CD14-positive monocyte (primary cell): ENCODE measurements around the gene ATP5PO. TPM values are rescaled to one million over a fixed set of nuclear protein-coding genes. Genes with fewer than 3 reads are reported as not detected.

ENCODE experiments used
- DNase-seq, 3 donors: peaks; one replicate each; pipeline ENCODE4 v3.0.0-alpha.2; 2011 to 2022
- H2AFZ ChIP-seq: 2 replicates; pipeline ENCODE4 v1.6.0; 2012; ENCODE audit warnings: mild to moderate bottlenecking, low read depth, low read length, inconsistent platforms; ENCODE audit not compliant: insufficient read depth, poor library complexity, severe bottlenecking
- H3K27ac ChIP-seq, 2 donors: 1 replicate in 1 of 2; 2 replicates in 1 of 2; pipeline ENCODE4 v1.5.1; 2012 to 2013; ENCODE audit warnings: low read length in 2 of 2, control low read depth in 1 of 2, inconsistent platforms in 1 of 2, low read depth in 1 of 2, mild to moderate bottlenecking in 1 of 2
- H3K27me3 ChIP-seq, 2 donors: one replicate each; pipeline versions ENCODE4 v1.6.0 to v1.6.1; 2011 to 2013; ENCODE audit warnings: low read length in 2 of 2; ENCODE audit not compliant: control insufficient read depth in 2 of 2, insufficient read depth in 2 of 2
- H3K36me3 ChIP-seq, 2 donors: replicated peaks in 1 of 2; 1 replicate in 1 of 2; 2 replicates in 1 of 2; pipeline versions ENCODE4 v1.5.1 to v1.6.1; 2012 to 2013; ENCODE audit warnings: low read length in 2 of 2, control low read depth in 1 of 2, inconsistent platforms in 1 of 2, mild to moderate bottlenecking in 1 of 2; ENCODE audit not compliant: insufficient read depth in 2 of 2, control insufficient read depth in 1 of 2
- H3K4me1 ChIP-seq, 2 donors: 1 replicate in 1 of 2; 2 replicates in 1 of 2; pipeline versions ENCODE4 v1.5.1 to v1.6.1; 2012 to 2013; ENCODE audit warnings: low read length in 2 of 2, control low read depth in 1 of 2, inconsistent platforms in 1 of 2, mild to moderate bottlenecking in 1 of 2, moderate library complexity in 1 of 2; ENCODE audit not compliant: insufficient read depth in 2 of 2, control insufficient read depth in 1 of 2
- H3K4me2 ChIP-seq: replicated peaks from 2 replicates; pipeline ENCODE3; 2012; ENCODE audit warnings: low read length, moderate library complexity, mild to moderate bottlenecking; ENCODE audit not compliant: poor library complexity, severe bottlenecking; ENCODE audit errors: extremely low read depth
- H3K4me3 ChIP-seq, 3 experiments: fragments of 200-600 bp in 1 of 3; sonication (generic) in 1 of 3; replicated peaks in 1 of 3; 1 replicate in 2 of 3; 2 replicates in 1 of 3; pipeline ENCODE4 v1.5.1; 2011 to 2013; ENCODE audit warnings: low read length in 3 of 3, mild to moderate bottlenecking in 3 of 3, control low read depth in 2 of 3, low read depth in 2 of 3, inconsistent platforms in 1 of 3, moderate library complexity in 1 of 3
- H3K79me2 ChIP-seq: 2 replicates; pipeline ENCODE4 v1.6.0; 2012; ENCODE audit warnings: mild to moderate bottlenecking, control low read depth, inconsistent platforms, low read length, moderate library complexity; ENCODE audit not compliant: insufficient read depth
- H3K9ac ChIP-seq: 2 replicates; pipeline ENCODE4 v1.6.0; 2017; ENCODE audit warnings: low read length, mild to moderate bottlenecking; ENCODE audit not compliant: insufficient read depth, poor library complexity, severe bottlenecking
- H3K9me3 ChIP-seq, 2 donors: replicated peaks in 1 of 2; 1 replicate in 1 of 2; 2 replicates in 1 of 2; pipeline versions ENCODE4 v1.5.1 to v1.6.1; 2012 to 2013; ENCODE audit warnings: low read length in 2 of 2, control low read depth in 1 of 2; ENCODE audit not compliant: control insufficient read depth in 1 of 2, insufficient read depth in 1 of 2
- H4K20me1 ChIP-seq: 2 replicates; pipeline ENCODE4 v1.6.0; 2012; ENCODE audit warnings: mild to moderate bottlenecking, low read length, control low read depth, moderate library complexity; ENCODE audit not compliant: insufficient read depth
- H3K27ac Mint-ChIP-seq, 7 donors: one replicate each; pipeline ENCODE4 v1.8.0; 2020; ENCODE audit warnings: mild to moderate bottlenecking in 7 of 7, mixed read lengths in 7 of 7, moderate library complexity in 6 of 7, inconsistent platforms in 2 of 7
- H3K27me3 Mint-ChIP-seq, 3 donors: one replicate each; pipeline ENCODE4 v1.8.0; 2021 to 2022; ENCODE audit warnings: low read depth in 3 of 3, mild to moderate bottlenecking in 3 of 3, mixed read lengths in 3 of 3, moderate library complexity in 3 of 3, inconsistent platforms in 1 of 3
- H3K36me3 Mint-ChIP-seq, 2 donors: one replicate each; pipeline ENCODE4 v1.8.0; 2020; ENCODE audit warnings: mixed read lengths in 2 of 2, inconsistent platforms in 1 of 2, mild to moderate bottlenecking in 1 of 2
- H3K4me1 Mint-ChIP-seq: one replicate; pipeline ENCODE4 v1.8.0; 2020; ENCODE audit warnings: mild to moderate bottlenecking, mixed read lengths
- H3K4me3 Mint-ChIP-seq, 2 donors: one replicate each; pipeline ENCODE4 v1.8.0; 2020; ENCODE audit warnings: mild to moderate bottlenecking in 2 of 2, mixed read lengths in 2 of 2, moderate library complexity in 1 of 2
- H3K9me3 Mint-ChIP-seq, 7 donors: one replicate each; pipeline ENCODE4 v1.8.0; 2020 to 2022; ENCODE audit warnings: mixed read lengths in 7 of 7, mild to moderate bottlenecking in 6 of 7, moderate library complexity in 6 of 7, inconsistent platforms in 2 of 7
- CTCF ChIP-seq: fragments of 200-600 bp; IDR thresholded peaks from one replicate; pipeline ENCODE4 v1.8.0; 2022; ENCODE audit warnings: antibody characterized with exemption, mild to moderate bottlenecking
- WGBS: methylation state at CpG from one replicate; pipeline ENCODE4 v1.1.5; 2013; ENCODE audit warnings: missing lambda C conversion rate; ENCODE audit not compliant: insufficient coverage; 5-methylcytosine and 5-hydroxymethylcytosine counted together
- intact Hi-C, 2 donors: fragments of 100-400 bp; cut with micrococcal nuclease; formaldehyde crosslinking; loops; one replicate each; pipeline versions ENCODE4 v1.15.0 to v1.15.1; 2023
- polyA plus RNA-seq, 3 donors: library from polyadenylated mRNA; depleted of rRNA in 1 of 3; unstranded in 2 of 3; stranded (reverse) in 1 of 3; fragments of 300-500 nt in 2 of 3; fragments of >200 nt in 1 of 3; fragmentation: Illumina TruSeq in 2 of 3; gene quantifications; 1 replicate in 2 of 3; 2 replicates in 1 of 3; pipeline ENCODE4 v1.2.3, GENCODE V29; 2012 to 2021

Gene ATP5PO
- polyA plus RNA-seq, 3 donors, result 153 to 397 (median 393) TPM

GRCh38 chr21:33950431-33951079 lies 35.0 kb upstream of the ATP5PO start:
- H3K27ac ChIP-seq, result no peak overlapping the region
- no peaks in the 10 kb centered on the region for H3K9me3 ChIP-seq
- Mint-ChIP-seq H3K4me3 (no peak overlapping the region), H3K27me3 (peaks cover 2 to 4% (median 2%) of the 10 kb centered on the region in 3 donors), H3K36me3 (peaks cover 2 to 5% of the 10 kb centered on the region in 2 donors), H3K4me1 (peaks cover 41% of the 10 kb centered on the region), H3K27ac (peak overlapping the region in 1 of 7 donors; percentile 74), H3K9me3 (peaks cover 0 to 6% (median 2%) of the 10 kb centered on the region in 7 donors)
- H4K20me1 ChIP-seq, result no peaks in the 10 kb centered on the region
- no peak overlapping the region for H3K9ac ChIP-seq
- H3K79me2 ChIP-seq, result no peaks in the 10 kb centered on the region
- no peak overlapping the region for H3K4me3 ChIP-seq
- TF ChIP-seq CTCF, result no peak
- H3K4me2 ChIP-seq, result no peak overlapping the region
- intact Hi-C loops, result no loop called here
- 89% methylated on average over 5 of the region's 10 CpGs for WGBS
- H3K27me3 ChIP-seq, result no peaks in the 10 kb centered on the region
- H3K4me1 ChIP-seq, result peaks cover 23 to 26% of the 10 kb centered on the region in 2 donors
- no peaks in the 10 kb centered on the region for H3K36me3 ChIP-seq
- no peak for DNase-seq
- H2AFZ ChIP-seq, result no peak overlapping the region

GRCh38 chr21:33949516-33950430 lies 34.2 kb upstream of the ATP5PO start:
- H3K36me3 ChIP-seq, result no peaks in the 10 kb centered on the region
- H3K4me1 ChIP-seq, result peaks cover 23 to 26% of the 10 kb centered on the region in 2 donors
- no peaks in the 10 kb centered on the region for H3K27me3 ChIP-seq
- intact Hi-C loops, result loop anchor here in 1 of 2 donors (10.0 kb wide), 1 partner anchor 75 kb away; no protein-coding TSS in a partner anchor
- peaks cover 2 to 4% (median 2%) of the 10 kb centered on the region in 3 donors for H3K27me3 Mint-ChIP-seq
- no peaks in the 10 kb centered on the region for H3K9me3 ChIP-seq
- H3K27ac ChIP-seq, result no peak overlapping the region
- DNase-seq, result peak in 1 of 3 donors; percentile 15
- no peaks in the 10 kb centered on the region for H3K79me2 ChIP-seq
- no peak for TF ChIP-seq CTCF
- no peak overlapping the region for H3K4me3 ChIP-seq
- no peak overlapping the region for H3K9ac ChIP-seq
- 65% methylated on average over 8 of the region's 12 CpGs for WGBS
- H2AFZ ChIP-seq, result peak overlapping the region; percentile 73
- H3K9me3 Mint-ChIP-seq, result peaks cover 0 to 6% (median 2%) of the 10 kb centered on the region in 7 donors
- H3K4me3 Mint-ChIP-seq, result no peak overlapping the region
- peaks cover 2 to 5% of the 10 kb centered on the region in 2 donors for H3K36me3 Mint-ChIP-seq
- H3K27ac Mint-ChIP-seq, result peak overlapping the region in 5 of 7 donors; percentile 44 to 97 (median 86)
- H3K4me1 Mint-ChIP-seq, result peaks cover 41% of the 10 kb centered on the region
- no peaks in the 10 kb centered on the region for H4K20me1 ChIP-seq
- H3K4me2 ChIP-seq, result no peak overlapping the region
